ENCODE data around the gene MICAL3. TPM values are rescaled to one million over a fixed set of nuclear protein-coding genes. Genes with fewer than 3 reads are reported as not detected.
A peak's percentile ranks its signal among the peaks of the same experiment; 100 is the strongest.

Gene MICAL3
- total and polyA plus RNA-seq, 2 experiments from 2014 or later, result 27.3 to 76.9 TPM

DNA sequence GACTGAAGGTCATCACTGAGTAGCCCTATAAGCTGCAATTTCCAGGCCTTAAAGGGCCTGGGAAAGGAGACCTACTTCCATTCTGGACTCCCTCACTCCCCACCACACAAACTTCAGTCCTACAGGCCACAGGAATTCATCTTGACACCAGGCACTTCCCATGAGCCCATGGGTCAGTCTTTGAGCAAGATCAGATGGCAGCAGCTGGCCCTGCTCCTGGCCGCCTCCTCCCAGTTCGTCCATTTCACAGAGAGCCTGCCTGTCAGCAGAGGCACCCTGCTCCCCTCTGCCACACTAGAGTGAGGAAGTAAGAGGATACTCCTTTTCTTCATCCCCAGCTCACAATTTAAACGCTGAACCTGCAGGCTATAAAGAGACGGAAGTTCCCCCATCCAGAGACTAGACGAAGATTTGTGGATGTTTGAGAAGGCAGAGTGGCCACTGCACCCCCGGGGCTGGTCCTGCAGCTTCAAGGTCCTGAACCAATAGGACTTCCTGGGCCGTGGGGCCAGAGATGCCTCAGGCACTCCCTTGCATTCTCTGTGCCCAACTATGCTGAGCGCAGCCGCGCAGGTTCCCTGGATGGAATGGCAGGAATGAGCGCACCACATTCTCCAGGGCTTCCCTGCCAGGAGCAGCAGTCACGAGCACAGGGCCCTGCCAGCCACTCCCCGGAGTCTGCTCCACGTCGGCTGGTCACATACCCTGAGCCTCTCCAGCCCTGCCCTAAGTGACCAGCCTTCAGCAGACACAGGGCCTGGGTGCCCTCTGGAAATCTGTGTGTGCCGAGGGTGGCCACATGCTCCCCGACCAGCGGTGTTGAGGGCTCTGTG is 216.6 kb downstream of the MICAL3 start:
- Histone ChIP-seq H3K27me3 (no peaks in the 10 kb centered on the region), H3K4me1 (ENCODE audit: low read depth) (no peaks in the 10 kb centered on the region), H3K9me3 (ENCODE audit: low read depth) (no peaks in the 10 kb centered on the region), H3K27ac (no peak overlapping the region), H3K4me3 (no peak overlapping the region), H3K36me3 (peaks cover 24% of the 10 kb centered on the region)
- DNase-seq (ENCODE audit: low read depth in 1 of 2, low spot score in 1 of 2), result peak in 1 of 2 donors; percentile 43
- TF ChIP-seq, protein P1, sequence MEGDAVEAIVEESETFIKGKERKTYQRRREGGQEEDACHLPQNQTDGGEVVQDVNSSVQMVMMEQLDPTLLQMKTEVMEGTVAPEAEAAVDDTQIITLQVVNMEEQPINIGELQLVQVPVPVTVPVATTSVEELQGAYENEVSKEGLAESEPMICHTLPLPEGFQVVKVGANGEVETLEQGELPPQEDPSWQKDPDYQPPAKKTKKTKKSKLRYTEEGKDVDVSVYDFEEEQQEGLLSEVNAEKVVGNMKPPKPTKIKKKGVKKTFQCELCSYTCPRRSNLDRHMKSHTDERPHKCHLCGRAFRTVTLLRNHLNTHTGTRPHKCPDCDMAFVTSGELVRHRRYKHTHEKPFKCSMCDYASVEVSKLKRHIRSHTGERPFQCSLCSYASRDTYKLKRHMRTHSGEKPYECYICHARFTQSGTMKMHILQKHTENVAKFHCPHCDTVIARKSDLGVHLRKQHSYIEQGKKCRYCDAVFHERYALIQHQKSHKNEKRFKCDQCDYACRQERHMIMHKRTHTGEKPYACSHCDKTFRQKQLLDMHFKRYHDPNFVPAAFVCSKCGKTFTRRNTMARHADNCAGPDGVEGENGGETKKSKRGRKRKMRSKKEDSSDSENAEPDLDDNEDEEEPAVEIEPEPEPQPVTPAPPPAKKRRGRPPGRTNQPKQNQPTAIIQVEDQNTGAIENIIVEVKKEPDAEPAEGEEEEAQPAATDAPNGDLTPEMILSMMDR (IDR thresholded peaks at IDR 0.05; ENCODE audit: low read depth, low read length), result no peak

- H3K4me1 ChIP-seq (ENCODE audit: low read depth), result no peaks in the 10 kb centered on the region
- peaks cover 24% of the 10 kb centered on the region for H3K36me3 ChIP-seq
- H3K27me3 ChIP-seq, result no peaks in the 10 kb centered on the region
- no peak for DNase-seq (ENCODE audit: low read depth in 1 of 2, low spot score in 1 of 2)
- TF ChIP-seq, protein P1 (IDR thresholded peaks at IDR 0.05; ENCODE audit: low read depth, low read length), result no peak
- H3K9me3 ChIP-seq (ENCODE audit: low read depth), result no peaks in the 10 kb centered on the region
- no peak overlapping the region for H3K4me3 ChIP-seq
- no peak overlapping the region for H3K27ac ChIP-seq
Observed at GRCh38 chr22:17807086-17807485, 217.3 kb downstream of the MICAL3 start.

DNA sequence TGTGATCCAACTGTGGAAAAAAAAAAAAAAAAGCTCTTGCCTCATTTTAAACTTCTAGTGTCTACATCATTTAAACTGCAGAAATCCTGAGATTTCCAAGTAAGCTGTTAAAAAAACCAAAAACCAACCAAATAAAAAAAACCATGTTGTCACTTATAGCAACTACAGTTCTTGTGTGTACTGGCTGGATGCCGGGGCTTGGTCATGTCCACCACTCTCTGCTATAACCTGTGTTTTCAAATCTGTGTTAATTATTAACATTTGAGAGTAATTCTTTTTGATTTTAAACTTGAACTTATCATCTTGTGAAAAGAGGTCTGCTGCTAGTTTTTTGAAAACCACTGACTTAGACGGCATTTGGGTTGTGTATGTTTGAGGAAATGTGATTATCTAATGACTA is 217.9 kb downstream of the MICAL3 start:
- DNase-seq (ENCODE audit: low read depth in 1 of 2, low spot score in 1 of 2), result no peak
- Histone ChIP-seq H3K27ac (no peak overlapping the region), H3K9me3 (ENCODE audit: low read depth) (no peaks in the 10 kb centered on the region), H3K4me1 (ENCODE audit: low read depth) (no peaks in the 10 kb centered on the region), H3K36me3 (peaks cover 24% of the 10 kb centered on the region), H3K4me3 (no peak overlapping the region), H3K27me3 (no peaks in the 10 kb centered on the region)
- TF ChIP-seq, protein P1 (IDR thresholded peaks at IDR 0.05; ENCODE audit: low read depth, low read length), result no peak

- Histone ChIP-seq H3K9me3 (ENCODE audit: low read depth) (no peaks in the 10 kb centered on the region), H3K27ac (no peak overlapping the region), H3K36me3 (peaks cover 17% of the 10 kb centered on the region), H3K4me1 (ENCODE audit: low read depth) (no peaks in the 10 kb centered on the region), H3K27me3 (no peaks in the 10 kb centered on the region), H3K4me3 (no peak overlapping the region)
- DNase-seq (ENCODE audit: low read depth in 1 of 2, low spot score in 1 of 2), result no peak
- TF ChIP-seq, protein P1 (IDR thresholded peaks at IDR 0.05; ENCODE audit: low read depth, low read length), result no peak
Observed at GRCh38 chr22:17804331-17805080, 219.9 kb downstream of the MICAL3 start.

GRCh38 chr22:17803609-17804270 is 220.6 kb downstream of the MICAL3 start:
- Histone ChIP-seq H3K9me3 (ENCODE audit: low read depth) (no peaks in the 10 kb centered on the region), H3K27me3 (no peaks in the 10 kb centered on the region), H3K4me3 (no peak overlapping the region), H3K27ac (no peak overlapping the region), H3K36me3 (peaks cover 17% of the 10 kb centered on the region), H3K4me1 (ENCODE audit: low read depth) (no peaks in the 10 kb centered on the region)
- TF ChIP-seq, protein P1 (IDR thresholded peaks at IDR 0.05; ENCODE audit: low read depth, low read length), result no peak
- no peak for DNase-seq (ENCODE audit: low read depth in 1 of 2, low spot score in 1 of 2)
